SKM-1 (cell line): ENCODE results near the gene DVL1.
A peak's percentile ranks its signal among the peaks of the same experiment; 100 is the strongest.
"Not testable (repeated sequence)": the region's sequence is repeated elsewhere in the genome, so short reads cannot be mapped to it uniquely, and the experiment has no call there.

ENCODE experiments used
- DNase-seq: peaks from one replicate; lab custom pipeline; 2025; ENCODE audit not compliant: unreplicated experiment; lab: John Stamatoyannopoulos, UW

DVL1 gene

DNA sequence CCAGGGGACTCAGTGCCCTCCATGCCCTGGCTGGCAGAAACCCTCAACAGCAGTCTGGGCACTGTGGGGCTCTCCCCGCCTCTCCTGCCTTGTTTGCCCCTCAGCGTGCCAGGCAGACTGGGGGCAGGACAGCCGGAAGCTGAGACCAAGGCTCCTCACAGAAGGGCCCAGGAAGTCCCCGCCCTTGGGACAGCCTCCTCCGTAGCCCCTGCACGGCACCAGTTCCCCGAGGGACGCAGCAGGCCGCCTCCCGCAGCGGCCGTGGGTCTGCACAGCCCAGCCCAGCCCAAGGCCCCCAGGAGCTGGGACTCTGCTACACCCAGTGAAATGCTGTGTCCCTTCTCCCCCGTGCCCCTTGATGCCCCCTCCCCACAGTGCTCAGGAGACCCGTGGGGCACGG lies 21.0 kb downstream of the DVL1 start:
- DNase-seq: no peak

DNA sequence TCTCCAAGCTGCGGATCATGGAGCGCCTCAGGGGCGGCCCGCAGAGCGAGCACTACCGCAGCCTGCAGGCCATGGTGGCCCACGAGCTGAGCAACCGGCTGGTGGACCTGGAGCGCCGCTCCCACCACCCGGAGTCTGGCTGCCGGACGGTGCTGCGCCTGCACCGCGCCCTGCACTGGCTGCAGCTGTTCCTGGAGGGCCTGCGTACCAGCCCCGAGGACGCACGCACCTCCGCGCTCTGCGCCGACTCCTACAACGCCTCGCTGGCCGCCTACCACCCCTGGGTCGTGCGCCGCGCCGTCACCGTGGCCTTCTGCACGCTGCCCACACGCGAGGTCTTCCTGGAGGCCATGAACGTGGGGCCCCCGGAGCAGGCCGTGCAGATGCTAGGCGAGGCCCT lies 21.9 kb downstream of the DVL1 start:
- DNase-seq: no peak

DNA sequence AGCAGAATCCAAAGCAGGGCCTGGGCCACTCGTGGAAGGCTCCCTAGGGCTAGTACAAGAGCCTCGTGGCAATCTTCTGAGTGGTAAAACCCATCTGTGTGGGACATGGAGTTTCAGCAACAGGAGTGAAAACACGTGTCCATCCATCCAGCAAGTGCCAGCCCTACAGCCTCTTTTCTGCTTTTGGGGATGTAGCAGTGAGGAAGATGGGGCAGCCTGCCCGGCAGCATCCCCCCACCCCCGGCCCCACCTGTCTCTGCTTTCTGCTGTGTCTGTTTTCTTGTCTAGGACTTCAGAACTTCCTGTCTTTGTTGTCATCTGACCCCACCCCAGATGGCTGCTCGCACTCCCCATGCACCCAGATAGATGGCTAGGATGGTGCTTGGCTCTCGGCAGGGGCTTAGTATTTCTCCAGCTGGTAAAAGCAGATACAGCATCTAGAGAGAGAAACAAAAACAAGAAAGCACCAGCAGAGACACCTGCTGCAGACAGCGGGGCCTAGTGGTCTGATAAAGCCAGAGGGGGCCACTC lies 23.1 kb downstream of the DVL1 start:
- DNase-seq: no peak

DNA sequence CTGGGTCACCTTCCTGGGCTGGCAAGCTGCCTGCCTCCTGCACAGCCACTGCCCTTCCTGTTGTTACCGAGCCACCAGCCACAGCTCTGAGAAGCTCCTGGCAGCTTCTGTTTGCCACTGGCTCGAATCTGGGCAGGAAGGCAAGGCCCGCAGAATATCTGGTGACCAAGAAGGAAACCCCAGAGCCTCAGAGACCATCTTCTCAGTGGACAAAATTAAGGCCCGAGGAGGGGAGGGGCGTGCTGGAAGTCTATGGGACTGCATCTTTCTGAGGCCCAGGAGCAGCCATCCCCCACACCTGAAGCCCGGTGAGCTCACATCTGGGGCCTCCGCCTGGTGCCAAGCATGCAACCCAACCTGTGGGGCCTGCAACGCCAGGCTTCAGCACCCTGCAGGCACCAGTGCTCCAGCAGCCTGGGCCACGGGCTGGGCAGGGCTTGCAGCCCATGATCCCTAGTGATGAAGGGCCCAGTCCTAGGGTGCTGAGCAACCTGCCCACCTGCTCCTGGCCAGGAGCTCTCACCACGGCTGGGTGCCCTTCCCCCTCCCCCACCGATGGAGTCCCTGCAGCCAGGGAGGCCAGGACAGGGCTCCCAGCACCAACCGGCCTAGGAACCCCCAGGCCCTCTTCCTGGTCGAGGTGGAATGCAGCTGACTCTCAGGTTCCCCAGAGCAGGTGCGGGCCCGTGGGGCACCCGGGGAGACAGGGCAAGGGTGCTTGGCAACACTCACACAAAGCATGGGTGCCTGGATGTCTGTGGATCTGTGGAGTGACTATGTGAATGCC lies 23.7 kb downstream of the DVL1 start:
- no peak for DNase-seq

DNA sequence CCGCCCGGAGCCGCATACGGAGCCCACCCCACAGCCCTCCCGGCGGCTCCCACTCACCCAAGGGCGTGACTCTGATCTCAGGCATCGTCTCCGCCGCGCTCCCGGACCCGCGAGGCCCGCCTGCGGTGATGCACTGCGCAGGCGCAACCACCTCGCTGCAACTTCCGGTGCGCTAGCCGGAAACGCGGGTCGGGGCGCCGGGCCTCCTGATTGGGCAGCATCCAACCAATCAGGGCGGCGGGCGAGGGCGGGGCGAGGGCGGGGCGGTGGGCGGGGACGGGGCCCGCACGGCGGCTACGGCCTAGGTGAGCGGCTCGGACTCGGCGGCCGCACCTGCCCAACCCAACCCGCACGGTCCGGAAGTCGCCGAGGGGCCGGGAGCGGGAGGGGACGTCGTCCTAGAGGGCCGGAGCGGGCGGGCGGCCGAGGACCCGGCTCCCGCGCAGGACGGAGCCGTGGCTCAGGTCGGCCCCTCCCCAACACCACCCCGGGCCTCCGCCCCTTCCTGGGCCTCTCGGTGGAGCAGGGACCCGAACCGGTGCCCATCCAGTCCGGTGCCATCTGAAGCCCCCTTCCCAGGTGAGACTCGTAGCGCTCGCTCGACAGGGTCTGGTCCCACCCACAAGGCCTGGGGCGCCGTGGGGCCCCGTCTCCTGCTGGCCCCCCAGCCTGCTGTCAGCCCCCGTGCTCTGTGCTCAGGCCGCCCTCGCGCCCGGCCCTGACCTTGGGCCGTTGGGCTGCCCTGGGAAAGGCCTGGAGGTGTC lies 24.5 kb downstream of the DVL1 start, which contains the start of the genes CPTP and INTS11:
Gene CPTP (plus strand): TSS at position 279 of the 764 bp plus-strand sequence. CDS start 2,109 bp downstream, outside the sequence.
Gene INTS11 (minus strand): TSS at position 137 of the 764 bp plus-strand sequence. CDS start 52 bp downstream, at position 85.
- peak; percentile 64 for DNase-seq

DNA sequence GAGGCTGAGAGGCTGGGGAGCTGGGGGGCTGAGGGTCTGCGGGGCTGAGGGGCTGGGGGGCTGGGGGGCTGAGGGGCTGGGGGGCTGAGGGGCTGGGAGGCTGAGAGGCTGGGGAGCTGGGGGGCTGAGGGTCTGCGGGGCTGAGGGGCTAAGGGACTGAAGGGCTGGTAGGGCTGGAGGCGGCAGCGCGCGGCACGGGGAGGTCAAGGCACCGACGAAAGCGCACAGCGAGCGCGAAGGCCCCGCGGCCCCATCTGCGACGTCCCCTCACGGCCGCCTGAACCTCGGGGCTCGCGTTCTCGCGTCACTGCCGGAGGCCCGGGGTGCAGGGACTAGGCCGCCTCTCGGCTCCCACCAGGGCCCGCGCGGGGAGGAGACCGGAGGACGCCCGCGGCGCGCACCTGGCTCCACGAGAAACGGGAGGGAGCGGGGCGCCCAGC lies 25.1 kb downstream of the DVL1 start:
- DNase-seq: no peak

DNA sequence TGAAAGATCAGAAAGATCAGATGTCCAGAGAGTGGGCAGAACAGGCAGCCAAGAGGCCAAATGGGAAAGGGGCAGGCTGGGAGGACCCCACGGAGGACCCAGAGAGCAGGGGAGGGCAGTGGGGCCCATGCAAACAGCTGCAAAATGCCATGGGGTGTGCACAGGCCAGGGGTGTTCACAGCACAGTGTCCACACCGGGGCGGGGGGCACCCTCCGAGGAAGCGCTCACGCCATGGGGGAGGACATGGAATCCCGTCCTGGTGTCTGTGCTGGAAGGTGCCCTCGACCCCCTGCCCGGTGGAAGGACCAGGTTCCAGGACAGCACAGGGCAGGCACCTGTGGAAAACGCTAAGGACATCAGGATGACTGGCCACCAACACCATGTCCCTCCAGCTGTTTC lies 26.3 kb downstream of the DVL1 start:
- DNase-seq: no peak

DNA sequence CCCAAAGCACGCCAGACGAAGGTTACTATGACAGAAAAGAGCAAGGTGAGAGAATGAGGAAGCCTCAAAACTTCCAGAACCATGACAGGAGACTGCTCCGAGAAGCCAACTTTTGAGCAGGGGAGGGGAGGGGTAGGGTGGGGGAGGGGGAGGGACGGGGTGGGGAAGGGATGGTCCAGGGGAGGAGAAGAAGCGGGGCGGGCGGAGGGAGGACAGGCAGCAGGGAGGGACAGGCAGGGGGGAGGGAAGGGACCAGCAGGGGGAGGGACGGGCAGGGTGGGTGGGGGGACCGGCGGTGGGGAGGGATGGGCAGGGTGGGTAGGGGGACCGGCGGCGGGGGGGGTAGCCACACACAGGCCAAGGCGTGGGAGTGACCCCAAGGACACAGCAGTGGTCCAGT lies 26.8 kb downstream of the DVL1 start:
- DNase-seq: no peak

DNA sequence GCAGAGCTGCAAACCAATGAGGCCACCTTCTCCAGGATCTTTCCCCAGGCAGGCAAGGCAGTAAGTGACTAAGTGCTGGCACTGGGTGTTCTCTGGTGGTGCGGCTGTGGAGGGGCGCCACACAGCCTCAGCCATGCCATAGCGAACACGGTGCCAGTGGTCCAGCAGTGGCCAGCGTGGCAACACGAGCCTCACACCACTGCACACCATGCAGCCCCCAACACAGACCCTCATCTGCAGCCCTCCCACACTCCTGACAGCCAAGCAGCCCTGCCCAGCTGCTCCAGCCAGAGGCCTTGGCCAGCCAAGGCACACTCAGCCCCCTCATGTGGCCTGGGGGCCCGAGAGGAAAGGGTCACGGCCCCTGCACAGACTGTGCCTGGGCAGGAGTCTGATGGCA lies 27.7 kb downstream of the DVL1 start:
- DNase-seq: no peak

DNA sequence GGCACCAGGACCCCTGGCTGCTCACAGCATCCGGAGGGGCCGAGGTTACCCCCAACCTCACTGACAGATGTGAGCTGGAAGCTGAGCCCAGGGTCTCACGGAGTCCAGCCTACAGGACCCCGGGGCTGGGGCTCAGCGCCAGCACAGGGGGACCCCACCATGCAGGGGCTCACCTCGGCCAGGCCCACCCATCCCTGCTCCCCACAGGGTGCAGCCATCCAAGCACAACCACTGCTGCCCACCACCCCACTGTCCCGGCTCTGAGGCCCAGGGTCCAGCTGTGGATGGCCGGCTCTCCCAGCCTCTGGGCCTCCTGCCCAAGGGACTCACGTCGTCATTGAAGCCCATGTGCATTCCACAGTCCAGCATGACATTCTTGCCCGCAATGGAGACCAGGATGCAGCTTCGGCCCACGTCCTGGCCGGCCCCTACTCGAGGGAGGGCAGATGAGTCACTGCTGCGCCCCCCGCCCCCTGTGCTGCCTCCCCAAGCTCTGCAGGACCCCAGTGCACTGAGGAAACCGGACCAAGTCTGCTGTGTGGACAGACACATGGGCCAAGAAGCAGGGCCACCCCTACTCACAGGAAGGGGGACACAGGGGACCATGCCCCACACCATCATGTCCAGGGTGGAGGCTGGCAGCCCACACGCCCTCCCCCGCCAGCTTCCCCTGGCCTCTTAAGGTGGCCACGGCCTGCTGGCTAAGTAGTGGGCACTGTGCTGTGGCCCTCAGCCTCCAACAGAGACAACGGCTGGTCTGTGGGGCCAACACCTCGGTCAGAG lies 28.4 kb downstream of the DVL1 start:
- DNase-seq: no peak

DNA sequence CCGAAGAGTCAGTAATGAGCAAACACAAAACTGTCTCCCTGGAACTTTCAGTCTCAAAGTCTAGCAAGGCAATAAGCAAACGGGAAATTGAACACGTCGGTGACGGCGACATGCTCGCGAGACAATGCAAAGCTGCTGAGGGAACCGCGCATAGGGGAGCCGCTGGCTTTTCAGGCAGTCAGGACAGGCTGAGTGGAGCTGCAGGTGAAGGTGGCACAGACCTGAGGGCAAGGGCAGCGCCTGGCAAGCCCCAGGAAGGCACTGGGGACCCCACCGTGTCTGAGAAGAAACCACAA lies 29.6 kb downstream of the DVL1 start:
- no peak for DNase-seq

DNA sequence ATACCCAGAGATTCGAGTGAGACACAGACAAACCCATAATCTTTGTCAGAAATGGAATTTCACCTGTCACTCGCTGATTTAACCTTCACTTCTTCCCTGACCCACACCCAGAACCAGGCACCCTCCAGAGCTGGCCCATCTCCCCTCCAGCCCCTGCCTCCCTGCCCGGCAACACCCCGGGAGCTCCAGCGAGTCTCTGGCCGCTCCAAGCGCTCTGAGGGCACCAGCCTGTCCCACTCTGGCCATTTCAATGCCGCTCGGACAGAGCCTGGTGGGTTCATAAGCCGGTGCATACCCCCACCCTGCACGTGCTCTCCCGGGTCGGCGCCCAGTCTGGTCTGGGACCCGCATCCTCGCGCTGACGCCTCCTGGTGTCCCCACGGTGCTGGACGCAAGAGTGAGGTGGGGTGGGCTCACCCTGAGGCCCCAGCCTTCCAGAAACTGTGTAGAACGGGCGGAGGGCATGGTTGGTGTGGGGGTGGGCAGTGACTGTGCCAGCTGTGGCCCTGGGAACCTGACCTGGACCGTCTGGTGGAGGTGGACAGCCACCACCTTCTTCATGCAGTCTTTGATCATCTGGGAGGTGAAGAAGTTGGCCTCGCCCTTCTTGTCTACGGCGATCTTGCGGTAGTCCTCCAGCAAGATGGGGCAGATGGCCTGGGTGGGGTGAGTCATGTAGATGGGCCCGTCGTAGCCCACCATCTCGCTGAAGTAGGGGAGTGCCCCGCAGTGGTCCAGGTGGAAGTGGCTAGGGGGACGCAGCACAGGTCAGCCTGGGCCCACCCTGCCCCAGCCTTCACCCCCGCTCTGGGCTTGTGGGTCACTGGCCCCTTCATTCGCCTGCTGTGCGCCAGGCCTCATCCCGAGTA lies 30.2 kb downstream of the DVL1 start:
- DNase-seq: no peak

DNA sequence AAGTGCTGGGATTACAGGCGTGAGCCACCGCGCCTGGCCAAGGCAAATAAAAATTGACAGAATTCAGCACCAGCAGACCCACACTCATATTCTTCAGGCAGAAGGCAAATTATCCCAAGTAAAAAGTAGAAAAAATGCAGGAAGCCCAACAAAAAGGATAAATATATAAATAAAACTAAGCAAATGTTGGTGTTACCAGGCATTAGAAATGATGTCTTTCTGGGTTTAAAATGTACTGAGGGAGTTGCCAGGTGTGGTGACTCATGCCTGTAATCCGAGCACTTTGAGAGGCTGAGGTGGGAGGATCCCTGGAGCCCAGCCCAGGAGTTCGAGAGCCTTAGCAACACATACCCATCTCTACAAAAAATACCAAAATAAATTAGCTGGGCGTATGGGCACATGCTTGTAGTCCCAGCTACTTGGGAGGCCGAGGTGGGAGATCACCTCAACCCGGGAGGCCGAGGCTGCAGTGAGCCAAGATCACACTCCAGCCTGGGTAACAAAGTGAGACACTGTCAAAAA lies 31.0 kb downstream of the DVL1 start:
- DNase-seq: no peak

DNA sequence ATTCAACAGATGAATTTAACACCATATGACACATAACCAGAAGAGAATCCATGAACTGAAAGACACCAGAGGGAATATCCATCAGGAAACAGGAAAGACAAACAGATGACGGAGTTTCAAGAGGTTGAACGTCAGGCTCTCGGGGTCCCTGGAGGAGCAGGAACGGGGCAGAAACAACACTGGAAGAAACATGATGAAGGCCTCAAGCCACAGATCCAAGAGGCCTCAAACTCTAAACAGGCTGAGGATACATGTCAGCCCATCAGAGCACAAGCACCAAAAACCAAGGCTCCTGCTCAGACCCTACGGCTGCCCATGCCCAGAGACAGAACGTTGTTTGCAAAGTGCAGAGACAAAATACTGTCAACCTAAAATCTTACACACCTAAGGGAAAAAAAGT lies 31.8 kb downstream of the DVL1 start:
- DNase-seq: no peak

DNA sequence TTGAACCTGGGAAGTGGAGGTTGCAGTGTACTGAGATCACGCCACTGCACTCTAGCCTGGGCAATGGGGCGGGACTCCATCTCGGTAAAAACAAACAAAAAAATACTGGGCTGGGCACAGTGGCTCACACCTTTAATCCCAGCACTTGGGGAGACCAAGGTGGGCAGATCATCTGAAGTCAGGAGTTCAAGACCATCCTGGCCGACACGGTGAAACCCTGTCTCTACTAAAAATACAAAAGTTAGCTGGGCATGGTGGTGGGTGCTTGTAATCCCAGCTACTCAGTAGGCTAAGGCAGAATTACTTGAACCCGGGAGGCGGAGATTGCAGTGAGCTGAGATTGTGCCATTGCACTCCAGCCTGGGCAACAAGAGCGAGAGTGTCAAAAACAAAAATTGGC lies 33.0 kb downstream of the DVL1 start:
- not testable (repeated sequence) for DNase-seq

DNA sequence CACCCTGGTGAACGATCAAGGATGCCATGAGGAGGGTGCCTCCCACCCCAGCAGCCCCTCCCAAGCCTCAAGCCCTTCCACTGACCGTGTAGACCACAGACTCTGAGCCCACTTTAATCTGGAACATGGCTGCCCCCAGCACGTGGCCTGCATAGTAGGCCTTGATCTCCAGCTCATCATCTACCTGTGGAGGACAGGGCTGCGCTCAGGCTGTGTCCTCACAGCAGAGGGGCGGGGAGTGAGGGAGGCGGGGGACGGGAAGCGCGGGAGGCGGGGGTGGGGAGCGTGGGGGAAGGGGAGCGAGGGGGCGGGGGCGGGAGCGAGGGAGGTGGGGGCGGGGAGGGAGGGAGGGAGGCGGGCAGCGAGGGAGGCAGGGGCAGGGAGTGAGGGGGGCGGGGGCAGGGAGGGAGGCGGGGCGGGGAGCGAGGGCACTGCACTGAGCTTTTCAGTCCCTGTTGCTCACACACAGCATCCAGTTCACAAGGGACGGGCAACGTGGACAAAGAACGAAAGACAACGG lies 33.7 kb downstream of the DVL1 start:
- DNase-seq: no peak

DNA sequence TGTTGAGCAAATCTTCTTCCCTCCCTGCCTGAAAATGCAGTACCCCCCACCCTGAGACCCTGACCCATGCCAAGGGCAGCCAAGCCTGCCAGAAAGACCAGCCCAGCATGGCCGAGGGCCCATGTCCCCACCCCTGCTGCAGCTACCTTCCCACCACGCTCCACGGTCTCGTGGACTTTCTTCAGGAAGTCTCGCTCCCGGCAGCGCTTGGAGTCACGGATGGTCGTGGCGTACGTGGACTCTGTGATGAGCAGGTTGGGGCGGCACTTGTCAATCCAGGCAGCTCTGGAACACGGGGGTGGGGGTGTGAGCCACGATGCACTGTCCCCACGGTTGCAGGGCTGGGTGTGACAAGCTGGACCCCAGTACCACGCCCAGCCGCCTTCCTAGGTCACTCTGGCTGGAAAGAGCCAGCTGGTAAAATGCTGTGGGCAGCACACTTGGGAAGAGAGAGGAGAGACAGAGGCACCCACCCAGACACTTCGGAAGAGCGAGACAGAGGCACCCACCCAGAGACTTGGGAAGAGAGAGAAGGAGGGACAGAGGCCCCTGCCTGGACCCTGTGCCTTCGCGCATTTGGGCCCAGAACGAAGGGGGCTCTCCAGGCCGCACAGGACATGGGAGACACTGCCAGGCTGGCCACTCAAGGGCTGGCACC lies 34.4 kb downstream of the DVL1 start:
- no peak for DNase-seq

DNA sequence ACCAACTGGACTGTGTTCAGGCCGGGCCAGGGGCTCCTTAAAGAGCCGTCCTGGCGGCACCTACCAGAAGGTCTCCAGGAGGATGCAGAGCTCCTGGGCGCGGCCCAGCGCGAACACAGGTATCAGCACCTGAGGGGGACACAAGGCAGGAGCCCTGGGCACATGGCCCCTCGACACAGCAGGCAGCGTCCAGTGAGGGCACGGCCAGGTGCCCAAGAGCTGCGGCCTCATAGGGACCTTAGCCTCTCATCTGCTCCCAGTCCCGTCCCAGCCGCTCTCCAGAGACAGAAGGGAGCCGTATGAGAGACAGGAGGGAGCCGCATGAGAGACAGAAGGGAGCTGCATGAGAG lies 35.0 kb downstream of the DVL1 start:
- no peak for DNase-seq

DNA sequence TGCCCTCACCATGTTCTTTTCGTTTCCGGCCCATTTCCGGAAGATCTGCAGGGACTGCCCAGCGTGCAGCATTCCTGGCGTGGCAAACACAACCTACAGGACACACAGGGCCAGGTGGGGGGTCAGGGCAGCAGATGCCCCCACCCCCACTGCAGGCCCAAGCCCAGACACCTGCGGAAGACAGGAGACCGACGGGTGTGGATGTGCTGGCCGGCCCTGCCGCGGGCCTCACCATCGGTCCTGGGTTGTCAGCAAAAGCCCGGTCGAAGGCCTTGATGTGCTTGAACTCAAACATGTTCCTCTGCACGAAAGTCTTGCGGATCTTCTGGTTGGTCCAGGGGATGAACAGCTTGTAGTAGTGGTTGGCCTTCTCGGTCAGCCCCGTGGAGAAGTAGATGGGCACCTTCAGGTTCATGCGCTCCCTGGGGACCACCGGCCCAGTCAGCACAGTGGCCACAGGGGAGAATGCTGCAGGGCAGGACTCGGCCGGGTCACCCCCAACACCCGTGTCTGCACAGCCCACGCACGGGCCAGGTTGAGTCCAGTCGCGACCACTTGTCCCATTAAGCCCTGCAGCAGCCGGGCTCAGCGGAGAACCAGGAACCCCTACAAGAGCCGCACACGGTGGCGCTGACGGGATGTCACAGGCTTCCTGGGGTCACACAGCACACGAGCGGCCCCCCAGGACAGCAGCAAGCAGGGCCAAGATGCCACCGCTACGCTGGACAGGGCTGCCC lies 35.5 kb downstream of the DVL1 start:
- DNase-seq: no peak
